Activated CD4-positive, alpha-beta T cell treated with anti-CD3 and anti-CD28 coated beads for 48 hours (primary cell): ENCODE data around the gene UBQLN4.
"Not testable (repeated sequence)": the region's sequence is repeated elsewhere in the genome, so short reads cannot be mapped to it uniquely, and the experiment has no call there.

Experiments
- DNase-seq: peaks from one replicate; pipeline ENCODE4 v3.0.0-alpha.2; 2020

UBQLN4 gene

DNA sequence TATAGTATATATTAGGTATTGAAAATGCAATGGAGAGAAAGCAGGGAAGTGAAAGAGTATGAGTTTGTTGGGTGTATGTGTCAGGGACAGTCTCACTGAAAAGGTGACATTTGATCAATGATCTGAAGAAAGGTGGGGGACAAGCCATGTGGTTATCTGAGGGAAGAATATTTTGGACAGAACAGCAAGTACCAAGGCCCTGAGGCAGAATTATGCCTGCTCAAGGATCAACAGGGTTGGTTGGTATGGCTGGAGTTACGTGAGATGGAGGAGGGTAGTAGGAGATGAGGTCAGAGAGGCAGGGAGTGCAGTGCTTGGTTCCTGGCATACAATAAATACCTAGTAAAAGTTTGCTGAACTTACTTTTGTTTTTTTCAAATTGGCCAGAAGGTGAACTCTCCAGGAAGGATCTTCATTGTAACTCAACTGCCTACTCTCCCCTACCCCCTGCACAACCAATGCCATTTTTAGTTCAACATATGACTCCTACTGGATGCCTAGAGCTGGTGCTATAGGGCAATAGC, 2.8 kb upstream of the UBQLN4 start:
- no peak for DNase-seq

DNA sequence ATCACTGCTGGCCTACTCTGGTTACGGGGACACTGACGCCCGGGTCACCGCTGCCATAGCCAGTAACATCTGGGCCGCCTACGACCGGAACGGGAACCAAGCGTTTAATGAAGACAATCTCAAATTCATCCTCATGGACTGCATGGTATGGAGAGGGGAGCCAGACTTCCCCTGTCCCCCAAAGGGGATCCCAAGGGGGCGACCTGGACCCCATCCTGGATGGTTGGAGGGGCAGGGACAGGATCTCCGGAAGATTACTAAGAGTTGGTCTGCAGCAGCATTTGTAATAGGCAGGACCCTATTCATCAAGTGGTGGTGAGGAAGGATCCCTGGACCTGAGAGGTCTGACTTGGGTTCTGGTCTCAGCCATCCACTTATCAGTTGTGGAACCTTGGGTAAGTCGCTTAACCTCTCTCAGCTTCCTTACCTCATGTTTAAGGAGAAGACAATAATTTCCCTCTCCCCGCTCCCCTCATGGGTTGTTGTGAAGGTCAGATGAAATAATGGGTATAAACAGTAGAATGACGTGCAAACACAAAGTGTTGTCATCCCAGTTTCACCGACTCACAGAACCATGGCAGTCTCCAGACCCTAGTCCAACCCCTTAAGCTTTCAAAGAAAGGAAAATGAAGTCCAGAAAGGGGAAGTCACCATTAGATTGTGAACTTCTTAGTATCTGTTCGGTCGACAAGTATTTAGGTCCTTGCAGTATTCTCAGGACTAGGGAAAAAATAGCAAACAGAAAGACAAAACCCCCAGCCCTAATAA, 1.9 kb upstream of the UBQLN4 start:
- no peak for DNase-seq

DNA sequence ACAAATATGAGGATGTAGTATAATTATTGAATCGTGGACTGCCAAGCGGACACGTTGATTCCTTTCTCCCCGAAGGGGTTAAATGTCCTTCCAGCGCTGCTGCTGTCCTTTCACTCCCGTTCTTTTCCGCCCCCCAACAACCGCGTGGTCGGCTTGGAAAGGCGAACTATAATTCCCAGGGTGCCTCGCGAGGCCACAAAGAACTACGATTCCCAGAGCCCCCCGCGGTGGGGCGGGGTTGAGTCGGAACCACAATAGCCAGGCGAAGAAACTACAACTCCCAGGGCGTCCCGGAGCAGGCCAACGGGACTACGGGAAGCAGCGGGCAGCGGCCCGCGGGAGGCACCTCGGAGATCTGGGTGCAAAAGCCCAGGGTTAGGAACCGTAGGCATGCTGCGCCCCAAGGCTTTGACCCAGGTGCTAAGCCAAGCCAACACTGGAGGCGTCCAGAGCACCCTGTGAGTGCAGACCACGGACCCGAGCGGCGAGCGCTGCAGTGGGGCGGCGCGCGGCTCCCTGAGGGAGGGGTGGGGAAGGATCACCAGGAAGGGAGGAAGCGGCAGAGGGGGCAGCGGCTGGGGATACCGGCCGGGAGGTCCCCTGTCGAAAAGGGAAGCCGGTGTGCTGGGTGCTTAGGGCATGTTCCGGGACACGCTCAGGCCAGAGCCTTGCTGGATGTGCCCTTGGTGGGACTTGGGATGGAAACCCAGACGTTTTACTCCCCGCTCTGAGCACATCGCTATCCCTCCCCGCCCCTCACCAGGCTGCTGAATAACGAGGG, 1.1 kb upstream of the UBQLN4 start, which contains the start of gene LAMTOR2:
LAMTOR2 (plus strand) TSS at position 283 of the 781 bp plus-strand sequence; CDS start at position 391, 108 bp downstream.
- peak; percentile 98 for DNase-seq

DNA sequence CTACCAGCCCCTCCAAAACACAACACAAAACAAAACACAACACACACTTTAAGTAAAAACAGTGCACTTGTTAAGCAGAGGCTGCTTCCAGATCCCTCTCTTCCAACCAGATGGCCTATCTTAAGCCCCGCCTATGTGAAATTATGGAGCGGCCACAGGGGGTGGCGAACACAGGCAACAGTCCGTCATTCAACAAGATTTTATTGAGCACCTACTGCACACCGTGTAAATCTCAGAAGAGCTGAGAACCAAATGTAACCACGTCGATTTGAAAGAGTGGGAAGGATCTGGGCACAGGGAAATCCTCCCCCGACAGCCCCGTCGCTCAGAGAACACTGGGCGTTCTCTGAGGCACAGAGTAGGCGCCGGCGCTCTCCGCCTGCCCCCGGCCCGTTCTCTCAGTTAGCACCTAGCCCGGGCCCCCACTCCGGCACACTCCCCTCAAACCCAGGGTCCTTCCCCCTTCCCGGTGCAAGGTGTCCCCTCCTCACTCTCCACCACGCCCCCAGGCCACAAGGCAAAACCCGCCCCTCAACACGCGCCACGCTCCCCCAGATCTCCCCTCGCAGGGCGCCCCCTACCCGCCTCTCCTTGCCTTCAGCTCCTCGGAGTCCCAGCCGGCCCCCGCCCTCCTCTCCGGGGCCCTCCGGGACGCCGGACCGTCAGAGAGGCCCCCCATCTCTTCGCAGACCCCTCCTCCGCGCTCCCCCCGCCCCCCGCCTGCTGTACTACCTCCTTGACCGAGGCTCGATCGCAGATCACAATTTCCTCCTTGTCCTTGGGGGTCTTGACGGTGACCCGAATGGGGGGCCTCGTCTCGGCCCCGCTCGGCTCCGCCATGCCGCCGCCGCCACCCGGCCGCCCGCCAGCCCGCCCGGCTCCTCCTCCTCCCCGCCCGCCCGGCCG, 483 bp downstream of the UBQLN4 start:
- DNase-seq = peak; percentile 75

DNA sequence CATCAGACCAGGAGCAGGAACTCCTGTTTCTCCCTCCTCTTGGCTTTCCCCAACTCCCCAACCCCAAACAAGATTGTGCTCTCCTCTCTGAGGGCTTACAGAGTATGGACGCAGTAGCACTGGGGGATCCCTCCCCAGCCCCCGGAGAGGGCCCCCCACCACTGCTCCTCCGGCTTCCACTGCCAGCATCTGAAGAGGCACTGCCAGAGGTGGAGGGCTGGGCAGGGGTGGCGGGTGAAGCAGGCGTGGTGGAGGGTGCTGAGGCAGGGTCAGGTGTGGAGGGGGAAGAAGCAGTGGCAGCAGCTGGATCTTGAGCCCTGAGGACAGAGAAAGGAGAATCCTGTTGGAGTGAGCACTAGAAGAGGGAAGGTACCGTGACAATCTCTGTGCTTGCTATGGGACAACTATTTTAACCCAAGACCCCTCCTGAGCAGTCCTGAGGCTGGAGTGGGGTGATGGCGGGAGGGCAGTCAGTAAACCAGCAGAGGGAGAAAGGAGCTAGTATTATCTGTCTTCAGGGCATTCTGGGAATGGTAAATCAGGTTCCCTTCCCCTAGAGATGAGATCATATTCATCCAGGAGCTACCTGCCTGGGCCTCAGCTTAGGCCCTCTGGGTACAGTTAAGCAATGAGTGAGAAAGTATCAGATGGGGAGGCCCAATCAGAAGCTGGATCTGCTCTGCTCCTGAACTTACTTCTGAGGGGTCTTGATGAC, 2.4 kb downstream of the UBQLN4 start:
- no peak for DNase-seq

DNA sequence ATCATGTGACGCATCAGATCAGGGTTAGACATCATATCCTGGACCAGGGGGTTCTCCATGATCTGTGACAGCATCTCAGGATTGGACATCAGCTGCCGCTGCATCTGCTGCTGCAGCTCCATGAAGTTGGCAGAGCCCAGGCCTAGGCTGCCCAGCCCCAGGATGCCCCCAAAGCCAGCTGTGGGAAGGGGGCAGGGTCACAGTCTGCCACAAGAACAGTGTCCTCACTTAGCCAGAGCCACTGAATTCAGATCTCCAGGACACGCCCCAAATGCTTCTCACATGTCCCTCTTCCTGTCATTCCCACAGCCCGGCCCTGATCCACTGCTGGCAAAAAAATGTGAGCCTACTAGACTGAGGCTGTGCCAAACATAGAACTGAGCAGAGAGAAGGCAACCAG, 3.2 kb downstream of the UBQLN4 start:
- DNase-seq = no peak

DNA sequence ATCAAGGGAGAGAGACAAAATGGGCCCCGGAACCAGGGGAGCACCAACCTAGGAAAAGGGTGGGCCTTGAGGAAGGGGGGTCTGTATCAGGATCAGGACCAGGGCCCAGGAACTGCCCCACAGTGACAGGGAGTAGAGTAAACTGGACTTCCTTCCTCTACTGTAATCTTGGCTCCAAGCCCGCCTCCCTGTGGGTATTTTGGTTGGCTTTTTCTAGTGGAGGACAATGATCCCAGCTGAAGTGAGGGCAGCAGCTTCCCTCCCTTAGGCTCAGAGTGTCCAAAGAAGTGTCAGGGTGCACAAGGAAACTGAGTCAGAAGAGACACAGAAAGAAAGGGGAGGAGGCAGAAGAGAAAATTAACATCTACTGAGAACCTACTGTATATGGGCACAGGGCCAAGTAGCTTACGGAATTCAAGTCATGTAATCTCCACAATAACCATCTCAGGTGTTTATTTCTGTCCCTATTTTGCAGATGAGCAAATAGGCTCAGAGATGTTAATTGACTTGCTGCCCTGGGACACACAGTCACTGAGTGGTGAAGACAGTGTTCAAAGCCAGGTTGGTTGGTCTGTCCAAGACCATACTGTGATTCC, 4.8 kb downstream of the UBQLN4 start:
- no peak for DNase-seq

DNA sequence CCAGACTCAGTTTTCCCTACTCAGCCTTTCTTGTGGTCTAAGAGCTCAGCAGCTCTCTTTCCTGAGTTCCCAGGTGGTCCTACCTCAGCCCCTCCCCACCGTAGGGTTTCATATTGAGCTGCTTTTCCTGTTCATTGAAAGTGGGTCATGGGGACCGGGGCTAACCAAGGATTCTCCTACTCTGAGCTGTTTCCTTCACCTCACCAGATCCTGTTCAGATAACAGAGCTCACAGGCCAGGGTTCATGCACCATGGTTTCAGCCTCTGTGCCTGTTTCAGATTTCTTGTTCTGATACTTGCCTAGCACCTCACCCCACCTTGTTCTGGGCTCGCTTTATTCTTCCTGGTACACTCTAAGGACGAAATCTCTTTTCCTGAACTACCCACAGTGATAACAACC, 8.5 kb downstream of the UBQLN4 start:
- no peak for DNase-seq

DNA sequence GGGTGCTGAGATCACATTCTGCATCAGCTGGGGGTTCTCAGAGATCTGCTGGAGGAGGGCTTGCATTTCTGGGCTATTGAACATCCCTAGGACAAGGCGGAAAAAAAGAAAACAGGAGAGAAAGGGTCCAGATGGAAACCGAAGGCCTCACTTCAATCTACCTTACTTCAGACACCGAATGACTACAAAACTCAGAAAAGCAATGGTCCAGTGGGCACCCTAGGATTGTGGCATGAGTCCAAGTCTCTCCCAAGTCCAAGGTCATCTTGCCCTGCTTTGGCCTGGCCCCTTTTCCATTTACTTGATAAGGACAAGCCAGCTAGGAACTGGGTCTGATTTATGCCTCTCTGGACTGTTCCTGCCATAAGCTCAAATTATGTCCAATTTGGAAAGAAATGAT, 10.8 kb downstream of the UBQLN4 start:
- no peak for DNase-seq

DNA sequence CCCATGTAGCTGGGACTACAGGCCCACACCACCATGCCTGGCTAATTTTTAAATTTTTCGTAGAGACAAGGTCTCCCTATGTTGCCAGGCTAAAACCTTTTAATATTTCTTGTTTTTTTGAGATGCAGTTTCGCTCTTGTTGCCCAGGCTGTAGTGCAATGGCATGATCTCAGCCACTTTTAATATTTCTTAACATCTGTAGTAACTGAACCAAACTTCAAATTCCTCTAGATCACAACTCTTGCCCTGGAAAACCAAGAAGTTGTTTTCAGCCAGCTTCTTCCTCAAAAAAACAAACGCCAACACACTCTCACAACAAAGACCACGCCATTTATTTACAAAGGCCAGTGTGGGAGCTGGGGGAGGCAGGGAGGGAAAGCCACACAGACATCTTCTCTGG, 18.6 kb downstream of the UBQLN4 start:
- not testable (repeated sequence) for DNase-seq

DNA sequence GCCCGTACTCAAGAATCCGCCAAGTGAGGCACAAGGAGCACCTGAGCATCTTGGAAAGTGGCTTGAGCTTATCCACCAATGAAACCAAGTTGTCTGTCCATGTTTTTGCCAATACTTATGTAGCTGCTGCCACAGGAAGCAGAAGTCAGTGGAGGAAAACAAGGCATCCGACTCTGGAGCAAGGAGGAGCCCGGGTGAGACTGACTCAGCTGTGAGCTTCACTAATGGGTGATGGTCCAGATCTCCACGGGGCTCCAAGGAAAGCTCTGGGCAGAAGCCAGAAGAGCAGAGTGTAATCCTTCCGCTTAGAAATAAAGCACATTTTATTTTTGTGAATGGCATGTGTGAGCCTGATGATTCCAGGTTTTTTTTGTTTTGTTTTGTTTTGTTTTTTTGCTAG, 20.6 kb downstream of the UBQLN4 start:
- no peak for DNase-seq

DNA sequence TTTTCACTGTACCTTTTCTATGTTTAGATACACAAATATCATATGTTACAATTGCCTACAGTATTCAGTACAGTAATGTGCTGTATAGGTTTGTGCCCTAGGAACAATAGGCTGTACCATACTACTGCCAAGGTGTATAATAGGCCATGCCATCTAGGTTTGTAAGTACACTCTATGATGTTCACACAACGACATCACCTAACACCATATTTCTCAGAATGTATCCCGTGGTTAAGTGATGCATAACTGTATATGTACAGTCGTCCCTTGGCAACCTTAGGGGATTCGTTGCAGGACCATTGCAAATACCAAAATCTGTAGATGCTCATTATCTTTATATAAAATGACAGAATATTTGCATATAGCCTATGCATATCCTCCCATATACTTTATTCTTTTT, 27.0 kb downstream of the UBQLN4 start:
- no peak for DNase-seq

DNA sequence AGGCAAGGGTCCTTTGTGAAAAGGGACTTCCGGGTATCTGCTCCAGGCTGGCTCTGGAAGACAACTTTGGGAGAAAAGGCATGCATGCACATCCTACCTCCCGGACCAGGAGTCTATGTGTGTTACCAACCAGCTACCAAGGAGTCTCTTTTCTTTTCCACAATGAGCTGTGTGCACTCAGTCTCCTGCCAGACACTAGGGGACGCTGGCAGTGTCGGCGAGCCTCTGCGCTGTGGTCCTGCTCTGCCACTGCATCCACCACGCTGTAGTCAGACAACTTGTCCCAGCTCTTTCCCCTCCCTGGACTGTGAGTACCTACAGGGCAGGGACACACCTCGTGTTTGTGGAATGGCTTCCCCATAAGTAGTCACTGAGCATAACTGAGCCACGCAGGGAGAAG, 27.7 kb downstream of the UBQLN4 start:
- DNase-seq = peak; percentile 62

DNA sequence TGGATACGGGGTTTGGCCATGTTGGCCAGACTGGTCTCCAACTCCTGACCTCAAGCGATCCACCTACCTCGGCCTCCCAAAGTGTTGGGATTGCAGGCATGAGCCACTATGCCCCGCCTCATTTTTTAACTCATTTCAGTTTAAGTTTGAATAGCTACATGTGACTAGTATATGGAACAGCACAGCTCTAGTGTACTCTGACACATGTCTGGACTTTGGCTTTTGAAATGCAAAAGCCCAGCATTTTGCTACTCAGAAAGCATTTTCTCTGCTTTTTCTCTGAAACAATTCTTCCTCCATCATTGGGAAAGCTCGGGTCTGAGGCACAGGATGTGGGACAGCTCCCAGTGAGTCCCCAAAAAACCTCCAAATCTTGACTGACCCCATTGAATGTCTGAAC, 28.8 kb downstream of the UBQLN4 start:
- no peak for DNase-seq

DNA sequence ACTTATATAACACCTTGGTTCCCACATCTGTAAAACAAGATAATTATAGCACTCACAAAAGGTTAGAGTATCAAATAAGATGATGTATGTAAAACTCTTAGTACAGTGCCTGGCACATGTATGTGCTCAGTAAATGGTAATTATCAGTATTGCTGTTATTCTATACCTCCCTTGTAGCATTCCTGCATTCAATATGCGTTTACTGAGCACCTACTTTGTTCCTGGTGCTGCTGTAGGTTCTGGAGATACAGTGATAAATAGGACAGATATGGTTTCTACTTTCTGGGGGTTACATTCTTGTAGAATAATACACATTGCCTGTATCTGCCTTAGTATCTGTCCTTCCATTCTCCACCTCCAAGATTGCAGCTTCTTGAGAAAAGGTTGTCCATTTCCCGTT, 31.6 kb downstream of the UBQLN4 start:
- no peak for DNase-seq

DNA sequence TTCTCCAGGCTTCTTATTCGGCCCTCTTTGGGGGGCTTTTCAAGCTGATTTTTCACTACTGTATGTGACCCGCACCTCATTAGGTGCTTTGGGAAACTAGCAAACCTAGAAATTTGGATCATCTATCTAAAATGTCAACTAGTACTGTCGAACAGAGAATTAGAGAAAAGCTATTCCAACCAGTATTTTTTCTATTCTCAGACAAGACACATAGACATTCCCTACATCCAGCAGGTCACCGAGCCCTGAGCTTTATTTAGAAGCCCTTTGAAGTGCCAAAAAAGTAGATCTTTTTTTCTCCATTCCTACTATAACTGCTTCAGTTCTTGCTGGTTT, 32.5 kb downstream of the UBQLN4 start:
- DNase-seq = no peak

DNA sequence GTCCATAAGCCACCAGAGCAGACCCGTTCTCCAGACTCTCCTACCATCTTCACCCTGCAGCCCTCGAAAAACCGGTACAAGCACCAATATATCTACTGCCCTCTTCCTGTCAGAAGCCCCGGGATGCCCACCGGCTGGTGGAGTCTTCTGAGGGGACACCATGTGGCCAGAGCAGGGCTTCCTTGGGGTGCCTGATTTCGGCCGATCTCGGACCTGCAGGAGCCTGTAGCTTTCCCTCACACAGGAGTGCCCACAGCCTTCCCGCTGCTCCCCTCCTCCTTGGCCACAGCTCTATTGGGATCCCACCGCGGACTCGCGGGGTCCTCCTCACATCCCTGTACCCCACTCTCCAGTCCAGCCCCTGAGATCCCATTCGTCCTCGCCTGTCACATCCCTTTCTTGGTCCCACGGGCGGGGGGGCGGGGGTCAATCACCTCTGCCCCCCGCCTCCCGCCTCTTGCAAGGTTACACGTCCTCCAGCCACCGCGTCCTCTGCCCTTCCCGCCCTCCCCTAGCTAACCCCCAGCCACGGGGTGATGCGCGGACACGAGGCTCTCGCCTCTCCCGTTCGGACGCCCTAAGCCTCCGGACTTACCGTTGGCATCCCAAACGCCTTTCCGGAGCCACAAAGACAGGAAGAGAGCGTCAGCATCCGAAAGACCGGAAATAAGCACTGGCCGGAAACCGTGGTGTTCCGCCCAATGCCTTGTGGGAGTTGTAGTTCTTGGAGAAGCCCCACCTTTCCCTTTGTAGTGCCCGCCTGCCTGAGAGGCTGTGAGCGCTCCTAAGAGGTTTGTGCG, 33.1 kb downstream of the UBQLN4 start, which contains the start of gene SSR2:
SSR2 (minus strand) TSS at position 659 of the 800 bp plus-strand sequence. CDS start 784 bp downstream, outside the sequence.
- peak; percentile 88 for DNase-seq

DNA sequence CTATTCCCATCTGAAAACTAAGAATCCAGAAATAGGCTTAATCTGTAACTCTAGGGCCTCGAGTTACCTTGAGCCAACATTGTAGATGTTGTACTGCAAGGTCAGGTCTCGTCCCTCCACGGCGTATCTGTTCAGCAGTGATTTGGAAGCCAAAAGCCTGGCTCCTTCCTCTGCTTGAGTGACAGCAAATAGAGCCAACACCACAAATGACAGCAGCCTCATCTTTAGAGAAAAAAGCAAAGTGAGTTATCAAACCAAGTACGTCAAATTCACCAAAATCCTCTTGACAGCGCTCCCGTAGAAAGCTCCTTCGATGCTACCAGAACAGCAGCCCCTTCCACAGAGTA, 33.7 kb downstream of the UBQLN4 start:
- no peak for DNase-seq

DNA sequence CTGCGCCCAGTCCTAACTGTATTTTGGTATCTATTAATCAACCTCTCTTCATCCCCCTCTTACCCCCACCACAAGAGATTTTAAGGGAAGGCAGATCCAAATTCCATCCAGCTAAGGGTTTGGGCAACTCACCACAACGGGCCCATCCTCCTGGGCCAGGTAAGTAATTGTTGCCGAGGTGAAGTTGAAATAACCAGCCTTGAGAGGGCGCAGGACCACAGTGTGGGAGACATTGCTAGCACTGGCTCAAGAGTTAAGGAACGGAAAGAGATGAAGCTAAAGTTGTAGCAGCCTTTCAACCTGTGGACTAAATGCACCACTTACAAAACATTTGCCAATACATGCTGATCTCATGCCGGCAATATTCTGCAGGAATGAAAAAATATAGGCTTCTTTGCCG, 38.8 kb downstream of the UBQLN4 start:
- DNase-seq = no peak

DNA sequence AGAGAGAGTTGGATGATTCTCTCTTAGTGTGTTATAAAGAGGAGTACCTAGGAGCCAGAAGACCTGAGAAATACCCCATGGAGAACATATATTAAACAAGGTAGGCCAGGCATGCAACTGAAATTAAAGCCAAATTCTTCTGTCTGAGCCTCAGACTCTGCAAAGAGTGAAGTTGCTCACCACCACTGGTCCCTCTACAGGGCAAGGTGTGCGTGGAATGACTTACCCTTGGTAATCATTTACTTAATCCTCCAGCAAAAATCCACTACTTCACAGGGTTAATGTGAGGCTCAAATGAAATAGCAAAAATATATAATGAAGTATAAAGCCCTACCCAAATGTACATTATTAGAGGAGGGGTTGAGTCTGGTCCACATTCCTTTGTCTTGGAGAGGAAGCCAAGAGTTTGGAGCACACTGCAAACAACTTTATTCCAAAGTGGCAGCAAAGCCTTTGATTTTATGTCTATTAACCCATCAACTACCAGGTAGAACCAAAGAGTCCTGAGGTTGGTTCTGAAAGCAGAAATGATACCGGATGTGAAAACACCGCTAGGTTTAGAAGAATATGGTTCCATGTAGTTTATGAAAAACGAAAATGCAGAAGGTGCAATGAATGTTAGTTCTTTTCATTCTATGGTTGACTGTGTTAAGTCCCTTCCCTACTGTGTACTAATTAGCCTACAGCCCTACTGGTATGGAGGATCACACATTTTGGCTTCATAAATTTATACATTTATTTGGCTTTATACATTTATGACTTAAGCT, 41.4 kb downstream of the UBQLN4 start:
- DNase-seq = no peak
